Measurements from ENCODE around the gene DPF3.

DPF3 gene

DNA sequence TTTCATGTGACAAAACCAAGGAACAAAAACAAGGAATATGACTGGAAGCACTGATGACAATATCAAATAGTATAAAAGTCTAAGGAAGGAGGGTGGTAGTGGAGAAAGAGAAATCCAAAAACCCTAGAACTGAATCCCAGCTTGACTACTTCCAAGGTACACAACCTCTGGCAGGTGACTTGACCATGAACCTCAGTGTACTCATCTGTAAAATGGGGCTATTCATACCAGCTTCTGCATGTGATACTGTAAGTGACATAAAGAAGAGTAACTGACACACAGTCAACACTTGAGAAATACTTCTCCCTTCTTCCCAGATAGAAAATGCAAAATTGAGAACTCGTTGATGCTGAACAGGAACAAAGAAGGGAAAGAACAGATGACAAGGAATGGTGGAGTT, 10.3 kb upstream of the DPF3 start:
- no peak for DNase-seq

DNA sequence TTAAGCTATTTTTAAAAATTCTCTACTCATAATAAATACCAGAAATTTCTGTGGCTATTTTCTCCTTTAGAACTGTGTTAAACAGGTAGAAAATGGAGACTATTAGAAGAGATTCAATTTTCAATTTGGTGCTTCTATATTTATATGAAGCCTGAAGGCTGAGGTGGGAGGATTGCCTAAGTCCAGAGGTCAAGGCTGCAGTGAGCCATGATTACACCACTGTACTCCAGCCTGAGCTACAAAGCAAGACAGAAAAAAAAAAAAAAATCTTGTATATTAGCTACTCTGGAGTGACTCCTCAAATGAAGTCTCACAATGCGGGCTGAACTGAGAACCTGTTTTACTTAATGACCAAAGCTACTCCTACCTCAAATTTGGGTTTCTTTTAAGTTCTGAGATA, 9.8 kb upstream of the DPF3 start:
- no peak for DNase-seq

DNA sequence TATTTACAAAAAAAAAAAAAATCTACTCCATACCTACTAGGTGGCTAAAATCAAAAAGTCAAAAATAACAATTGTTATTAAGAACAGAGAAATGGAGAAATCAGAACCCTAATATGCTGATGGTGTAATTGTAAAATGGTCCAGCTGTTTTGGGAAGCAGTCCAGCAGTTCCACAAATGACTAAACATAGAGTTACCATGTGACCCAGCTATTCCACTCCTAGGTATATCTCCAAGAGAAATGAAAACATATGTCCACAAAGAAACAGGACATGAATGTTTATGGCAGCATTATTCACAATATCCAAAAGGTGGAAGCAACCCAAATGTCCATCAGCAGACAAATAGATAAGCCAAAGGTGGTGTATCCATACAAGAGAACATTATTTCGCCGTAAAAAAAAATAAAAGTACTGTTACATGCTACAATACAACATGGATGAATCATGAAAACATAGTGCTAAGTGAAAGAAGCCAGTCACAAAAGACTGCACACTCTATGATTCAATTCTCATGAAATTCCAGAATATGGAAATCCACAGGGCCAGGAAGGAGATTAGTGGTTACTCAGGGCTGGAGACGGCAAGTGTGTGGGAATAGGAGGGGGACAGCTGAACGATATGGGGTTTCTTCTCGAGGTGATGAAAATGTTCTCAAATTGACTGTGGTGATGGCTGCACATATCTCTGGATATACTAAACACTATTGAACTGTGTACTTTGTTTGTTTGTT, 9.1 kb upstream of the DPF3 start:
- DNase-seq, result no peak

DNA sequence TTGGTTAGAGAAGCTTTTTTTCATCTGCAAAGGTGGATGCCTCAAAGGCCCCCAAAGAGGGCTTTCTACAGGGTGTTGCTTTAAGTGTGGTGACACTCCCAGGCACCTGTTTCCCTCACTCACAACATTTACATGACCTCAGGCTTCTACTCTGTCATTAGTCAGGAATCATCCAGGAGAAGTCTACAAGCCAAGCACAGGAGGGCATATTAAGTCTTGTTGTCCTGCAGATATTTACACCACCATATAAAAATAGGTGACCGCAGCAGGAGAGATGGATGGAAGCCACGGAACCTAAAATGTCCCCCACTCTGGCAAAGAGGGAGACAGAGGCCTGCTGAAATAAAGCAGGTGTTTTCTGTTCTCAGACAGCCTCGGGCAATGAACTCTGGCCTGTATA, 7.5 kb upstream of the DPF3 start:
- DNase-seq, result no peak

DNA sequence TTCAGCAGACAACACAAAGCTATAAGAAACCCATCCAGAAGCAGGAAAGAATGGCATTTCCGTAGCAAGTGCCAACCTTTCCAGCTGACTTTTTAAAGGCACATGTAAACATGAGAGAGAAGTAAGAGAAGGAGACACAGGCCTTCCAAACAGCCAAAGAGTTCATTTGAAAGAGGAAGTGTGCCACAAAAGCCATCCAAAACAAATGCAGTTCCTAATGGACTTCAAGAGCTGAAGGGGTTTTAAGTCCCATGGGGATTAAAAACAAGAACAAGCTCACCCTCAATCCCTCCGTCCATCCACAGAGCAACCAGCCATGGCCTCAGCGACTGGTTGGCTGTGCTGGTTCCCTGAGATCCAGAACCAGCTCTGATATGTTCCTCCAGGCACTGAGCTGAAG, 4.5 kb upstream of the DPF3 start:
- DNase-seq, result no peak

- no peak for DNase-seq
Measured at GRCh38 chr14:72894623-72895378, 900 bp upstream of the DPF3 start.

DNA sequence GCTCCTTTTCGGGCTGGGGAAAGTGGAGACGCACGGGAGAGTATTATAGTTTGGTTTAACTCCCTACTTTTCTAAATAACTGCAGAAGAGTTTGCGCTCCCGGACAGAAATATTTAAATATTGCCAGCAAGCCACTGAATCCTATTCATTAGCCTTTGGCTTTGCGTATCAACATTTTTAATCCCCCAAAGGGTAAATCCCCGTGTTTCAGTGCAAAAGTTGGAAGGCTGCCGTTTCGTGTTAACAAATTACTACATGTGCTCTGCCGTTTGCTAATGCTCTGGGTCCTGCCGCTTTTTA, 372 bp upstream of the DPF3 start:
- DNase-seq, result no peak

DNA sequence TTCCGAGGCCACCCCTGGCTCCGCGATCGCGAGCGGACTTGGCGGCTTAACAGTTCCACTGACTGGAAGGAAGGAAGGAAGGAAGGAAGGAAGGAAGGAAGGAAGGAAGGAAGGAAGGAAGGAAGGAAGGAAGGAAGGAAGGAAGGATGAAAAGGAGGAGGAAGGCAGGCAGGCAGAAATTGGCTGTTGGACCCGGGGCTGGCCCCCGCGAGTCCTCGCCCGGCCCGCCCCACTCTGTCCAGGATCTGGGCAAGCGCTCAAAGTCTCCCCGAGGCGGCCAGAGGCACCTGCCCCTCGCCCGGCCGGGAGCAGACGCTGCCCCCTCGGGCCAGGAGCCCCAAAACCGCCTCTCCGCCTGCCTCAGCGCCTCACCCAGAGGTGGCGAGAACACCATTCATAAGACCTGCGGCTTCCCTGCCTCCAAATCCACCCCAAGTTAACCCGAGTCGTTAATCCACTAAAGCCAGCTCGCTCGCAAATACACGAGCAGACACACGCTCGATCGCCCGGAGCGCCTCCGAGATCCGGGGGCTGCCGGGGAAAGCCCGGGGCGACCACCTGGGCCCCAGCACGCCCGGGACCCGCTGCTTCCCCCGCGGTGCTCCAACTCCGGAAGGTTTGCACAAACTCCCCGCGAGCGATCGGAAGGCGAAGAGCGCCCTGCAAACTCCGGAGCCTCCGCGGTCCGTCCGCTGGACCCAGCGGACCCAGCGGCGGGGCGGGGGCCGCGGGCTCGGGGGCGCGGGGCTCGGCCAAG, 844 bp downstream of the DPF3 start:
- no peak for DNase-seq

- DNase-seq, result no peak
Measured at GRCh38 chr14:72892103-72892878, 1.6 kb downstream of the DPF3 start.

DNA sequence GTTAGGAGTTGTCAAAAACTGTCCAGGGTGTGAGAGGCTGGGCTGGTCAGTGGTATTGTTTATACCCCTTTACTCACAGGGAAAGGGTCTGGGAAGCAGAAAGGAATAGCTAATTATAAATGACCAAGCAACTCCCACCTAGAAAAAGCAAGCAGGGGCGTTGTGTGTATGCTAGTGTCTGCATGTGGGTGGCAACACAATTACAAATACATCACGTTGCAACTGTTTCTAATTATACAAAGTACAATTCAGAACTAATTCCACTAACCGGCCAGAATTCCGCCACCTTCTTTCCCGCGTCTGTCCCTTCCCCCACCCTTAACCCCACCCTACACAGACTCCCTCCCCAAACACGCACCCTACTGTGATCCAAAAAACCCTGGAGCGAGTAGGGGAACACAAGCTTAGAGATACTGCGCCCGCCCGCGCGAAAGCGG, 2.2 kb downstream of the DPF3 start:
- no peak for DNase-seq

DNA sequence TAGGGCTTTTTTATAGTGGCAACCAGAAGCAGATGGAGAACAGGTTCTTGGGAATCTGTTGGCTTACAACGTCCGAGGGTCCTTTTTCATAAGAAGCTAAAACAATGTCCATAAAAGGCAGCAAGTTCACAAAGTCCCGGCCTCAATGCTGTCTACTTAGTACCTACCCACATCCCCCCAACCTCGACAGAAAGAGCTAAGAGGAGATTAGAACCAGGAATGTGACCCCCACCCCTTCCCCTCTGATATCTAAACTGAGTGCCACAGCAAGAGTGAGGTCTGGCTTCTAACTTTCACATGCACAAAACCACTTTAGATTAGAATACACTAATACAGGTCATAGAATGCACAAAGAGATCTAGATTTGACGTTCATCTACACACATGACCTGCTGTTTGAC, 4.5 kb downstream of the DPF3 start:
- no peak for DNase-seq

DNA sequence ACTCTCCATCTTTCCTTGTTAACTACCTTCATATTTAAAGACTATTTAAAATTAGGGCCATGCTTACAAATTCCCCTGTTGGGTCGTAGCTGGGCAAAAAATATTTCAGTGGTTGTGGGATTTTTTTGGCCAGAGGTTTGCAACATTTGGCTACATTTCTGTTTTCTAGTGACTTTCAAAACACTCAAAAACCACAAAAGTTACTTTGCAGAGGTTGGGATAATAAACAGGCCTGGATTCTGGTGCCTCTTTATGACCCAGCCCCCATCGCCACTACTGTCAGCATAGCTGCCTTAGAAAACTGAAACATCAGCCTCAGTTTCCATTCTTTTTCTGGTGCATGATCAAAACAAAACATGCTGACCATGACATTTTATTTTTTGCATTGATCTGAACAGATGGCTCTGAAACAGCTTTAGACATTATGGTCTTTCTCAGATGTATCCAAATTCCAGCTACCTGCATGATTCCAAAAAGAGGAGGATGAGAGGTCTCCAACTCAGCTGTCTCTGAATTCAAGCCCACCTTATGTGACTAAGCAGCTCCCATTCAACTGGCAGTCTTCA, 5.2 kb downstream of the DPF3 start:
- DNase-seq, result no peak

GRCh38 chr14:72888192-72888591, 5.7 kb downstream of the DPF3 start:
- no peak for DNase-seq

DNA sequence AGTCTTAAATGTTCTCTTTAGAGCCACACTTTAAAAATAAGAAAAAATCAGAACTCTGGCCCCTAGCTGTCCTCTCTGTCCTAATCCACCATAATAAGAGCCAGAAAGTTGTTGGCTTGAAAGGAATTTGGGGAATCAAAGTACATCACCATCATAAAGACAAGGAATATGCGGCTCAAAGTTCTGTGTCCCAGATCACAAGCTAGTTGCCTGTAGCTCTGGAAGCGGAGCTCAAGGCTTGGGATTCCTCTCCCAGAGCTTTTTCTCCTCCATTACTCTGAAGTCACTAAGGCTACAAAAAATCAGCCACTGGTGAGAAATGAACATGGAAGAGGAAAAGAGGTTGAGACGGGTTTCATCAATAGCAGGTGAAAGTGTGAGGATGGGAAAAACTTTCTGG, 6.4 kb downstream of the DPF3 start:
- DNase-seq, result no peak

- DNase-seq, result no peak
Measured at GRCh38 chr14:72884386-72884785, 9.5 kb downstream of the DPF3 start.

DNA sequence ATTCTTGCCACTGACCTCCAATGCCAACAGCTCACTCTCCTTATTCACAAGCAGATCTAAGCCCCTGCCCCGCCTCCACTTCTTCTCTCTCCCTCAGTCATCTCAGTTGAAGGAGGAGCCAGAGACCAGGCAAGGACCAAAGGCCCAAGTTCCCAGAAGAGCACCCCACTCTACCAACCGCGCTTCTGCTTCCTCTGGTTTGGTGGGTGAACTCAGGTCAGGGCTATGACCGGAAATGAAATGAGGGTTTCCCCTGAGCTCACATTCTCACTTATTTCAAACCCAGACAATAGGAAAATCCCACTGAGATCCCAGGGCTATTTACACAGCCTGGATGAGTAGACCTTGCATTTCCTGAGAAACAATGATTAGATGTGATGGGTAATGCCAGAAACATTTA, 9.9 kb downstream of the DPF3 start:
- no peak for DNase-seq

GRCh38 chr14:72883109-72883508, 10.8 kb downstream of the DPF3 start:
- DNase-seq, result no peak

DNA sequence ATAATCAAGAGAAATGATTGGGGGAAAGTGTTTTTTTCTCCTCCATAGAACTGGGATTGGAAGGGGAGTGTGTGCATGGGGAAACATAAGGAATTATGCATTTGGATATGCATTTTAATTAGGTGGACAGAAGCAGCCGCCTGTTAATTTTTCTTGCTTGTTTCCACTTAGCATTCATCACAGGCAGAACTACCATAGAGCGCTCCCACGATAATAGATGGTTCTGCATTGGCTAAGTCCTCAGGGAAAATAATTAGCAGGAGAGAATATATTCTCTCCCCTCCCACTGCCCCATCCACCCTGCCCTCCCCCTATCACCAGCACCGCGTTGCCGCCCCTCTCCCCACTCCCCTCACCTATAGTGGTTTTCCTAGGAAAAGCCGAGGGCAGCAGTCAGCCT, 11.4 kb downstream of the DPF3 start:
- DNase-seq, result no peak

DNA sequence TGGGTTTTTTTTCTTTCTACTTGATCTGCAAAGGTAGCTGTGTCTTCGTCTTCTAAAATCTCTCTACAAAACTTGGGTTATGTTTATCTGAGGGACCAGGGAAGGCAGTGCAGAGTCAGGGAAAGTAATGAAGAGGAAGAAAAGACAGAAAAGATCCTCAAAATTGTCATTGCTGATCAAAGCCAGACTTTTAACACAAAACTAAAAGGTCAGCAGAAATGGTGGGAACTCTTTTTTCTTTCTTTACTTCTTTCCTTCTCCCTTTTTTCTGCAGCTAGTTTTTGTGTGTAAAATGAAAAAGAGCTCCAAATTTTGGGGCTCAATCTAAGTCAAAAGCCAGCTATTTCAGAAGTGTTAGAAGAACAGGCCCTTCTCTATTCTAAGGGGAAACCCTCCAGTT, 11.9 kb downstream of the DPF3 start:
- DNase-seq, result no peak

DNA sequence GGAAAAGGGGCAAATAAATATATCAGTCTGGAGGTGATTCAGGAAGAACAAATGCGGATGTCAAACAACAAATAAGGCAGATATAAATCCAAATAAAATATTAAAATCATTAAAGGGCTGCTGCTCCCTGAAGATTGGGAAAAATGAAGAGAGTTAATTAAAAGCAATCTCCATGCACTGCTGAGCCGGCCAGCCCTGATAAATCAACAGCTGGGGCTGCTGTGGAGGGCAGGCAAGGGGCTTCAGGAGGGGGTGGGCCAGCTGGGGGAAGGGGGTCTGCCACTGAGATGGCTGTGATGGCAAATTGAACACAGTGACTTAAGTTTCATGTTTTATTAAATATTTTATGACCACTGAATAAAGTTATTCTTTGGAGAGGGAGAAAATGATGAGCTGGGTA, 12.4 kb downstream of the DPF3 start:
- no peak for DNase-seq

GRCh38 chr14:72880820-72881219, 13.1 kb downstream of the DPF3 start:
- no peak for DNase-seq

DNA sequence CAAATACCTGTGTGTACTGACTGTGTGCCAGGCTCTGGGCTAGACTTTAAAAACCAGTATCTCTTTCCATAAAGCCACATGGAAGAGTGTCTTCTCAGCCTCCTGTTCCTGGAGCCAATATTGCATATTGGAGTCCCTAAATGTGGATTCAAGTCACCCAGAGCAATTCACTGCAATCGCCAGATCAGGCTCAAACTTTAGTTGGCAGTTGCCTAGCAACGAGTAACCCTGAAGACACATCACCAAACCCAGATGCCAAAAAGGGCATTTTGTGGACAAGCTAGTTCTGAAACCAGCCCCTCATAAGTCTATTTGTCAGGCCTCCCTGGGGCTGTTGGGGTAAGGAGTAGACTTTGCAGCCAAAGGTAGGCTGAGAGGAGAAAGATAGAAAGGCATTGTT, 13.7 kb downstream of the DPF3 start:
- no peak for DNase-seq

DNA sequence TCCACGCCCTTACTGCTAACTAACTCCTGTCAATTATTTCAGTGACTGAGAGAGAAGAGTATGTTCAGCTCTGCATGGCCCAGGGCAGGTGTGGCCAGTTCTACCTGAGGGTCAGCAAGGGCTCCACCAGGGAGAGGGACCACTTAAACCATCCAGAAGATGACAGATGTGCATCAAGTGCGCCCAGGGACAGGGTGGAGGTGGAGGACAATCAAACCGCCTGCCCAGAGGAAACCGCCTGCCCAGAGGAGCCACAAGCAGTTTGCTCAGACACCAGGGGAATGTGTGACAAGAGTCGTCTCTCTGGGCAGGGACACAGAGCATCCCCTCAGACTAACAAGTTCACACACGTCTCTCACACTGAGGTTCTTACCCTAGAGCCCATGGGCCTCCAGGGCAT, 14.5 kb downstream of the DPF3 start:
- DNase-seq, result no peak

All from CD4-positive, alpha-beta T cell treated with Interferon gamma for 1 hour (primary cell).